ENCODE measurements around the gene NR1D1.

DNA sequence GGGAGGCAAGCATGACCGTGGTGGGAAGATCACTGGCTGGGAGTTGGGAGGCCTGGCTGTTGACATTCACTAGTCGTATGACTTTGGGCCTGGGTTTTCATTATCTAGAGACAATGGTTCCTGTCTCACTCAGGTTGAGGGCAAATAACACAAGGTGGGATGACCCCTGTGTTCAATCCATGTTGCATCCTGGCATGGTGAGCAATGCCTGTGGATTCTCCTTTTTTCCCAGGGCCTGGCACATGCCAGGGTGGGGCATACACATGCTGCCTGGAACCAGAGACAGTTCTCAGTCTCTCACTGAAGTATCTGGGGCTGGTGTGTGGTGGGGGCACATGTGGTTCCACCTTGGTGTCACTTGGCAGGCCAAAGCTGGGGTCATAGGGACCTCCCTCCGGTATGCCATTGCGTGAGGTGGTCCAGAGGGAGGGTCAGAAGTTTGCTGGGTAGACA lies 32.2 kb downstream of the NR1D1 start:
- TF ChIP-seq EZH2 (IDR thresholded peaks at IDR 0.05; ENCODE audit: insufficient read depth, poor library complexity, severe bottlenecking) (no peak), EZH2phosphoT487 (IDR thresholded peaks at IDR 0.05; ENCODE audit: insufficient read depth, low read depth) (no peak)
